ENCODE measurements around the gene HESX1. TPM values are rescaled to one million over a fixed set of nuclear protein-coding genes. Genes with fewer than 3 reads are reported as not detected.

Gene HESX1
- total RNA-seq, 1 donor from 2014 or later, result 1.2 TPM

DNA sequence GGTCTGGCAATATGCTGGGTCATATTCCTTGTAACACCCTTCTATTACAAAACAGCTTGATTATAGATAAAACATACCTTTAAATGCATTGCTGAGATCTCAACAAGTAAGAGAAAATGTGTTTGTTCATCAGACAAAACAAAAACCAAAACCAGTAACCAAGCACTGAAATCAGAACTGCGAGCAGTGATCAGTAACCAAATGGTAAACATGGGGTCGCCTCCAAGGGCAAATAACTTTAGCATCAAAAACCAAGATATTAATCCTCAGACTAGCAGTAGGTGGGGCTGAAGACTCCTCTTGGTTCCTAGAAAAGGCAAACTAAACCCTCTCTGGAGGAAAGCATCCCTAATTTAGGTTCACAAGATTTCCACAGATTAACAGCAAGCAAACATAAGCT lies 6.6 kb upstream of the HESX1 start:
- intact Hi-C loops (cut with DNase I), result no loop called here
- ATAC-seq (no peak), DNase-seq (no peak)
- no peak overlapping the region for H3K4me3 ChIP-seq
- no peaks in the 10 kb centered on the region for H3K27me3 ChIP-seq
- H3K4me1 ChIP-seq, result no peaks in the 10 kb centered on the region
- no peak overlapping the region for H3K27ac ChIP-seq
- H3K36me3 ChIP-seq, result no peaks in the 10 kb centered on the region
- TF ChIP-seq, protein P1, sequence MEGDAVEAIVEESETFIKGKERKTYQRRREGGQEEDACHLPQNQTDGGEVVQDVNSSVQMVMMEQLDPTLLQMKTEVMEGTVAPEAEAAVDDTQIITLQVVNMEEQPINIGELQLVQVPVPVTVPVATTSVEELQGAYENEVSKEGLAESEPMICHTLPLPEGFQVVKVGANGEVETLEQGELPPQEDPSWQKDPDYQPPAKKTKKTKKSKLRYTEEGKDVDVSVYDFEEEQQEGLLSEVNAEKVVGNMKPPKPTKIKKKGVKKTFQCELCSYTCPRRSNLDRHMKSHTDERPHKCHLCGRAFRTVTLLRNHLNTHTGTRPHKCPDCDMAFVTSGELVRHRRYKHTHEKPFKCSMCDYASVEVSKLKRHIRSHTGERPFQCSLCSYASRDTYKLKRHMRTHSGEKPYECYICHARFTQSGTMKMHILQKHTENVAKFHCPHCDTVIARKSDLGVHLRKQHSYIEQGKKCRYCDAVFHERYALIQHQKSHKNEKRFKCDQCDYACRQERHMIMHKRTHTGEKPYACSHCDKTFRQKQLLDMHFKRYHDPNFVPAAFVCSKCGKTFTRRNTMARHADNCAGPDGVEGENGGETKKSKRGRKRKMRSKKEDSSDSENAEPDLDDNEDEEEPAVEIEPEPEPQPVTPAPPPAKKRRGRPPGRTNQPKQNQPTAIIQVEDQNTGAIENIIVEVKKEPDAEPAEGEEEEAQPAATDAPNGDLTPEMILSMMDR (IDR thresholded peaks at IDR 0.05), result no peak
- no peaks in the 10 kb centered on the region for H3K9me3 ChIP-seq

DNA sequence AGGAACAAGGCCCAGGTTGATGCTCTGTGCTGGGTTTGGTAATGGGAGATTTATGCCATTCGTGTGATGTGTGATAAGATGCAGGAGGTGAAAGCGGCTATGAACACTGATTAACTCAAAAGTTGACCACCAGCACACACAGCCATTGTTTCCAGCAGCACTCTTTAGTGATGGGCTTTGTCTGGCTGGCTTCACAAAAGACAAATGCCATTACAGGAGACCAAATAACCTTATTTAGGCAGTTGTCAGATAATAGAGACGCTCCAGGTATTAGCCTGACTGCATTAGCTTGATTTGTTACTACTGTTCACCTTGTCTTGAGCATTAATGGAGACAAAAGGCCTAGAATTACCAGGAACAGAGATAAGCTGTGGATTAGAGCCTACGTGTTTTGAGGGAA lies 5.1 kb downstream of the HESX1 start:
- DNase-seq, result no peak
- ATAC-seq, result no peak
- Histone ChIP-seq H3K27me3 (no peaks in the 10 kb centered on the region), H3K27ac (no peak overlapping the region), H3K4me1 (no peaks in the 10 kb centered on the region), H3K36me3 (no peaks in the 10 kb centered on the region), H3K4me3 (no peak overlapping the region), H3K9me3 (no peaks in the 10 kb centered on the region)
- TF ChIP-seq, protein P1 (IDR thresholded peaks at IDR 0.05), result no peak
- intact Hi-C loops (cut with DNase I), result no loop called here

DNA sequence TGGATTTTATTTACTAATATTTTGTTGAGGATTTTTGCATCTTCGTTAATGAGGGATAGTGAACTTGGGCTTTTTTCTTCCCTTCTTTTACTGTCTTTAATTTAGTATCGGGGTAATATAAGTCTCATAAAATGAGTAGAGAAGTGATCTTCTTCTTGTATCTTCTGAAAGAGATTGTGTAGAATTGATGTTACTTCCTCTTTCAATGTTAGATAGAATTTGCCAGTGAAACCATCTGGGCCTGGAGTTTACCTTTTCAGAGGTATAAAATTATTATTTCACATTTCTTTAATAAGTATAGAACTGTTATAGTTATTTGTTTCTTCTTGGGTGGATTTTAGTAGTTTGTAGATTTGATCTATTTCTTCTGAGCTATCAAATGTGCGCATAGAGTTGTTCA lies 7.8 kb downstream of the HESX1 start:
- Histone ChIP-seq H3K4me3 (no peak overlapping the region), H3K4me1 (no peaks in the 10 kb centered on the region), H3K9me3 (no peaks in the 10 kb centered on the region), H3K27ac (no peak overlapping the region), H3K27me3 (no peaks in the 10 kb centered on the region), H3K36me3 (no peaks in the 10 kb centered on the region)
- DNase-seq (no peak), ATAC-seq (no peak)
- TF ChIP-seq, protein P1 (IDR thresholded peaks at IDR 0.05), result no peak
- intact Hi-C loops (cut with DNase I), result no loop called here

DNA sequence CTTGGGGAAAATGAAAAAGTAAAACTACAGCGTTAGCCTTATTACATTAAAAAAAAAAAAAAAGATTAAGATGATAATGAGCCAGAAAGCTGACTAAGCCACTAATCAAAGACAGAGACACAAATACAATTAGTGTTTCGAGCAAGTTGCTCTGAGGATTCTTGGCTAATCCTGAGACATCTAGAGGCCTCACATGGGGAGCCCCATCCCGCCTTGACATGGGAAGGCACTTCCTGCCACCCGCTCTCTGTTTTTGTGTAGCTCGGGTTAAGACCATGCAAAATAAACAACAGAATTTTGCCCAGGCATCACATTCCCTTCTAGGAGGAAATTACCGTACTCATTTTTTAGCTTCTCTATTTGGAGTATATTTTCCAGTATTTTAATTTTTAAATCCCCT lies 15.3 kb downstream of the HESX1 start:
- Histone ChIP-seq H3K27me3 (no peaks in the 10 kb centered on the region), H3K4me3 (no peak overlapping the region), H3K36me3 (no peaks in the 10 kb centered on the region), H3K4me1 (no peaks in the 10 kb centered on the region), H3K27ac (no peak overlapping the region), H3K9me3 (no peaks in the 10 kb centered on the region)
- DNase-seq, result no peak
- TF ChIP-seq, protein P1 (IDR thresholded peaks at IDR 0.05), result no peak
- intact Hi-C loops (cut with DNase I), result no loop called here
- ATAC-seq, result no peak

DNA sequence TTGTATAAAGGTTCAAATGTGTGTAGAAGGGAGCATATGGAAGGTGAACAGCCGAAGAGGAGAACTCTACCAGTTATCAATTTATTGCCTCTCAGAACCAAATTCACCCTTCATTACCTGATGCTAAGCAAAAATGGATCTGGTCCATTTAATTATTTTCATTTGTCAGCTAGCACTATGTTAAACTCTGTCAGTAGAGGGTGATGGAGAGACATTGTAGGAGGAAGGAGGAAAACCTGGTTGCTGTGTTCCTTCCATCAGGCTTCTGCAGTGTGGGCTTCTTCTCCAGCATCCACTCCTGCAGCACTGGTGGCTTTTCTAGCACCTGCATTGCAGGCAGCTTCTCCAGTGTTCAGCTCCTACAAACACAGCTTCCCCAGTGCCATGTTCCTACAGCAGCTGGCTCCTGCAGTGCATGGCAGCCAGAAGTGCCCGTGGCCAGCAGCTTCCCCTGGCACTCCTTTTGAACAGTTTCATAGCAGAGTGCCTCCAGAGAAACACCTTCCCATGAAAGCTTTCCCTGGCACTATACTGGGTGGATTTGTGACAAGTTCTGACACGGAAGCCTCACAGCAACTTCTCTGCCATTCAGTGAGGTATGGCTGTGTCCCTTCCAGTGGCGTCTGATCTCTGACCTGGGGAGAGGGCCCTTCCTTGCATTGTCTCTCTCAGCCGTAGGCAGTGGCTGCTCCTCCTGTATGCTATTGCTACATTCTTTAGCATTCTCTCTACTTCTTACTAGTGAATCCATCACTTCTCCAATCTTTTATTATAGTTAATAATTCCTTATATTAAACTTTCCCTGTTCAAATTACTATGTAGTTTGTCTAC lies 20.0 kb downstream of the HESX1 start:
- Histone ChIP-seq H3K27me3 (no peaks in the 10 kb centered on the region), H3K27ac (no peak overlapping the region), H3K4me3 (no peak overlapping the region), H3K4me1 (no peaks in the 10 kb centered on the region), H3K9me3 (no peaks in the 10 kb centered on the region), H3K36me3 (no peaks in the 10 kb centered on the region)
- TF ChIP-seq, protein P1 (IDR thresholded peaks at IDR 0.05), result no peak
- DNase-seq, result no peak
- no peak for ATAC-seq
- intact Hi-C loops (cut with DNase I), result no loop called here
